Thyroid gland (tissue), 4 donors: ENCODE data around the gene SLC11A2. TPM values are rescaled to one million over a fixed set of nuclear protein-coding genes. Genes with fewer than 3 reads are reported as not detected.

Experiments
- DNase-seq, 2 donors: peaks; one replicate each; pipeline ENCODE4 v3.0.0-alpha.2; 2019
- H3K27ac ChIP-seq, 3 donors: fragments of 200-600 bp; sonication (generic); 1 replicate in 2 of 3; 2 replicates in 1 of 3; pipeline ENCODE4 v1.5.1; 2016 to 2019; ENCODE audit warnings: mild to moderate bottlenecking in 1 of 3, moderate library complexity in 1 of 3
- H3K27me3 ChIP-seq: fragments of 200-600 bp; sonication (generic); one replicate; pipeline ENCODE4 v1.5.1; 2019
- H3K36me3 ChIP-seq, 2 donors: fragments of 200-600 bp; sonication (generic); one replicate each; pipeline ENCODE4 v1.5.1; 2016 to 2019
- H3K4me1 ChIP-seq, 2 donors: fragments of 200-600 bp; sonication (generic); one replicate each; pipeline ENCODE4 v1.5.1; 2017 to 2019
- H3K4me3 ChIP-seq, 3 donors: fragments of 200-600 bp; sonication (generic); replicated peaks in 1 of 3; 1 replicate in 2 of 3; 2 replicates in 1 of 3; pipeline ENCODE4 v1.5.1; 2016; ENCODE audit warnings: mild to moderate bottlenecking in 1 of 3
- H3K9me3 ChIP-seq: fragments of 200-600 bp; sonication (generic); one replicate; pipeline ENCODE4 v1.5.1; 2017
- CTCF ChIP-seq, 6 experiments: fragments of 200-600 bp in 3 of 6; fragments of 450-650 bp in 3 of 6; sonication (generic) in 3 of 6; IDR thresholded peaks; one replicate each; pipeline ENCODE4 v1.5.1; 2016 to 2019; ENCODE audit warnings: antibody characterized with exemption in 6 of 6, mild to moderate bottlenecking in 2 of 6, inconsistent platforms in 1 of 6, moderate library complexity in 1 of 6
- POLR2A ChIP-seq, 2 donors: fragments of 450-650 bp; IDR thresholded peaks; one replicate each; pipeline ENCODE4 v1.6.1; 2017; ENCODE audit warnings: antibody characterized with exemption in 2 of 2, mild to moderate bottlenecking in 2 of 2, moderate library complexity in 1 of 2
- WGBS, 2 donors: methylation state at CpG; one replicate each; pipeline ENCODE4 v1.1.5; 2017; 5-methylcytosine and 5-hydroxymethylcytosine counted together
- intact Hi-C: fragments of 100-400 bp; cut with DNase I; formaldehyde crosslinking; loops from one replicate; pipeline ENCODE4 v1.15.1; 2023
- total RNA-seq, 4 donors: library from RNA; depleted of rRNA; stranded (reverse); fragments of >200 nt; gene quantifications; one replicate each; pipeline ENCODE4 v1.2.3, GENCODE V29; 2016

Gene SLC11A2
- total RNA-seq, 4 donors from 2014 or later: 100 to 163 (median 140) TPM

DNA sequence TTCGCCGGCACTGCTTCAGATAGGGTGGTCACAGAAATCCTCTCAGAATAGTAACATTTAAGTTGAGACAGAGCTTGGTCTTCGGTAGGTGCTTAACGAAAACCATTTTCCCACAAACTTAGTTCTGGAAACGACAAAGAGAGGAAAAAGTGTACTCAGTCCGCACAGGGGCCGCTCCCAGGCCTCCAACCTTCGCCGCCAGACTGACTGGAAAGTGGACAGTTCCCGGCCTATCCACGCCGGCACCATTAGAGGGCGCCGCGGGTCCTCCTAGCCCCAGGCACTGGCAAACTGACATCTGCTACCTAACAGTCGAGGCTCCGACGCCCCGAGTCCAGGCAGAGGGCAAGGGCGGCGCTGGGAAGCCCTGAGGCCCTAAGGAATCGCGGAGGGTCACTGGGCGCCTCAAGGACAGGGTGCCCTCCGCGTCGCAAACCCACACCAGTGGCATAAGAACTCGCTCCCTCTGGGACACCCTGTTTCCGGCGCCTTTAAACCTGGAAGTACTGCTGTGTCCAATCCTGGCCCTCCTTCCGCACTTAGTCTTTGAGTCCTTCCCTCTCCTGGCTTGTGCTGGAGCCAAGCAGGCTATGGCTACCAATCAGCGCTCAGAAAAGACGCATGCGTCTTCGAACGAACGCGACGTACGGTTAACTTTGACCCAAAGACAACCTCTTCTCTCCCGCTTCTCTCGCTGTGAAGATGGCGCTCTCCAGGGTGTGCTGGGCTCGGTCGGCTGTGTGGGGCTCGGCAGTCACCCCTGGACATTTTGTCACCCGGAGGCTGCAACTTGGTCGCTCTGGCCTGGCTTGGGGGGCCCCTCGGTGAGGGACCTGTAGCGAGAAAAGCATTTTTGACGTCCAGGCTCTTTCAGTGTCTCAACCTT, 21.7 kb upstream of the SLC11A2 start, which contains the start of gene LETMD1:
TSS of gene LETMD1 (plus strand) at position 673 of the 886 bp plus-strand sequence. CDS start at position 703, 30 bp downstream.
- TF ChIP-seq POLR2A (IDR thresholded peaks at IDR 0.05) (peak in 1 of 2 donors; percentile 88), CTCF (IDR thresholded peaks at IDR 0.05) (peak; percentile 67 to 95 (median 90))
- intact Hi-C loops: loop anchor here (10.0 kb wide), 1 partner anchor 197 kb away; no protein-coding TSS in a partner anchor
- no peaks in the 10 kb centered on the region for H3K27me3 ChIP-seq
- 4 to 7% methylated on average over 30 to 49 of the region's 51 CpGs for WGBS, 2 donors
- peak within 1 kb of the TSS; percentile 29 to 74 (median 64) for H3K4me3 ChIP-seq
- no peaks in the 10 kb centered on the region for H3K9me3 ChIP-seq
- peak within 1 kb of the TSS; percentile 87 to 95 (median 95) for H3K27ac ChIP-seq
- peak; percentile 96 for DNase-seq
- H3K36me3 ChIP-seq: peaks cover 10 to 14% of the 10 kb centered on the region in 2 donors
- H3K4me1 ChIP-seq: peaks cover 16 to 18% of the 10 kb centered on the region in 2 donors

- no peak overlapping the region for H3K4me3 ChIP-seq
- no peak for DNase-seq
- no peaks in the 10 kb centered on the region for H3K36me3 ChIP-seq
- 71 to 74% methylated on average over 3 of the region's 3 CpGs for WGBS, 2 donors
- H3K4me1 ChIP-seq: no peaks in the 10 kb centered on the region
- intact Hi-C loops: no loop called here
- TF ChIP-seq POLR2A (IDR thresholded peaks at IDR 0.05) (no peak), CTCF (IDR thresholded peaks at IDR 0.05) (no peak)
- no peak overlapping the region for H3K27ac ChIP-seq
- H3K9me3 ChIP-seq: no peaks in the 10 kb centered on the region
- no peaks in the 10 kb centered on the region for H3K27me3 ChIP-seq
These were observed 10.1 kb upstream of the SLC11A2 start for GRCh38 chr12:51036279-51036678.

DNA sequence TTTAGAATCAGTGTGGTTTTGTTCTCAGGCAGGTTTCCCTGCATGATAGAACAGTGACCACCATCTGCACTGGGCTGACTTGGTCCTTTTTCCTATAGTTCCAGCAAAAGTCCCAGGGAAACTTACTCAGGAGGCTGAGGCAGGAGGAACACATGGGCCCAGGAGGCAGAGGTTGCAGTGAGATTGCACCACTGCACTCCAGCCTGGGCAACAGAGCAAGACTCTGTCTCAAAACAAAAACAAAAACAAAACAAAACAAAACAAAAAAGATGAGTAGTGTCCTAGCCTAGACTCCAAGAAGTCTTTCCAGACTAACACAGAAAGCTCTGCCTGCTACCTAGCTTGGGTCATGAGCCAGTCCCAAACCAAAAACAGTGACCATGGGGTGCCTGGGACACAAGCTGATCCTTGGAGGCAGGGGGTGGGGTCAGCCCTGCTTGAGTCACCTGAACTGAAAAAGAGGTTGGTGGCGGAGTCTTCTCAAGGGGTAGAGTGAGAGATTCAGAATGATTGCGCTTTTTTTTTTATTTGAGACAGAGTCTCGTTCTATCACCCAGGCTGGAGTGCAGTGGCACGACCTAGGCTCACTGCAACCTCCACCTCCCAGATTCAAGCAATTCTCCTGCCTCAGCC, 7.4 kb upstream of the SLC11A2 start:
- 81 to 95% methylated on average over 4 of the region's 4 CpGs for WGBS, 2 donors
- TF ChIP-seq CTCF (IDR thresholded peaks at IDR 0.05) (no peak), POLR2A (IDR thresholded peaks at IDR 0.05) (no peak)
- H3K27me3 ChIP-seq: no peaks in the 10 kb centered on the region
- DNase-seq: no peak
- no peaks in the 10 kb centered on the region for H3K9me3 ChIP-seq
- H3K4me1 ChIP-seq: peaks cover 0 to 2% of the 10 kb centered on the region in 2 donors
- intact Hi-C loops: no loop called here
- no peak overlapping the region for H3K4me3 ChIP-seq
- H3K27ac ChIP-seq: no peak overlapping the region
- no peaks in the 10 kb centered on the region for H3K36me3 ChIP-seq

- 91 to 92% methylated on average over 2 of the region's 2 CpGs for WGBS, 2 donors
- peaks cover 0 to 7% of the 10 kb centered on the region in 2 donors for H3K4me1 ChIP-seq
These were observed 6.9 kb upstream of the SLC11A2 start for GRCh38 chr12:51033048-51033447.

More at GRCh38 chr12:51033048-51033447, 6.9 kb upstream of the SLC11A2 start:
- H3K27me3 ChIP-seq: no peaks in the 10 kb centered on the region
- no peak overlapping the region for H3K4me3 ChIP-seq
- H3K9me3 ChIP-seq: no peaks in the 10 kb centered on the region
- intact Hi-C loops: no loop called here
- no peak for DNase-seq
- H3K27ac ChIP-seq: no peak overlapping the region
- no peaks in the 10 kb centered on the region for H3K36me3 ChIP-seq
- TF ChIP-seq POLR2A (IDR thresholded peaks at IDR 0.05) (no peak), CTCF (IDR thresholded peaks at IDR 0.05) (no peak)
